T-helper 1 cell treated with Interleukin-12 subunit alpha and Interleukin-12 subunit beta and Interleukin-4 antibody, amounts not matched to agents 30 ng/mL and 1 ng/mL, for 36 hours (primary cell): Measurements from ENCODE around the gene GTPBP2. TPM values are rescaled to one million over a fixed set of nuclear protein-coding genes. Genes with fewer than 3 reads are reported as not detected.
"Not testable (repeated sequence)": the region's sequence is repeated elsewhere in the genome, so short reads cannot be mapped to it uniquely, and the experiment has no call there.

ENCODE experiments used
- intact Hi-C: fragments of 100-400 bp; cut with micrococcal nuclease; formaldehyde crosslinking; loops from one replicate; pipeline ENCODE4 v1.15.1; 2024
- total RNA-seq: library from RNA; stranded (reverse); gene quantifications from 2 replicates; pipeline ENCODE4 v1.2.3, GENCODE V29; 2022

GTPBP2 gene
- total RNA-seq, 1 donor from 2014 or later: 104 TPM

DNA sequence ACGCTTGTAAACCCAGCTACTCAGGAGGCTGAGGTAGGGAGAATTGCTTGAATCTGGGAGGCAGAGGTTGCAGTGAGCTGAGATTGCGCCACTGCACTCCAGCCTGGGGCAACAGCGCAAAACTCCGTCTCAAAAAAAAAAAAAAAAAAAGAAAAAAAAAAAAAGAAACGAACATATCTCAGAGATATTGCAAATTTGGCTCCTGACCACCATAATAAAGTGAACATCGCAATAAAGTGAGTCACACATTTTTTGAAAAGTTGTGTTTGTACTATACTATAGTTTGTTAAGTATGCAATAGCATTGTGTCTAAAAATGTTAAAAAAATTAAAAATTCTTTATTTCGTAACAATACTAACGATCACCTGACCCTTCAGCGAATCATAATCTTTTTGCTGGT, 29.1 kb upstream of the GTPBP2 start:
- intact Hi-C loops: no loop called here

GRCh38 chr6:43657221-43657802, 28.2 kb upstream of the GTPBP2 start:
- intact Hi-C loops: no loop called here

GRCh38 chr6:43652822-43653221, 23.8 kb upstream of the GTPBP2 start:
- intact Hi-C loops: not testable (repeated sequence)

- intact Hi-C loops: no loop called here
Measured at GRCh38 chr6:43648248-43648647, 19.2 kb upstream of the GTPBP2 start.

- intact Hi-C loops: no loop called here
Measured at GRCh38 chr6:43647613-43648012, 18.5 kb upstream of the GTPBP2 start.

DNA sequence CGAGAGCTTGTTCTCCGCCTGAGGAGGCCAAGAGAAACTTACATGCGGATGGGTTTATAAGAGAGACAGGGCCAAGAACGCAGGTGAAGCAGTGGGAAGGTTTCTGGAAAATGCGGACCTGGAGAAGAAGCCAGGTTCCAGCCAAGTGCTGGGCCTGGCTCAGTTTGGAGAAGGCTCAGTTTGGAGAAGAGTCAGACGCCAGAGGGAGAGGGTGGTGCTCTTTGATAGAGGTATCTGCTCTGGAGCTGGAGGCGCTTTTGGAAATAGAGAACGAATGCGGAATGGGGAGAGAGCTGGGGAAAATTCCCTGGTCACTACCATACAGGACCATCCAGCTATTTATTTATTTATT, 16.5 kb upstream of the GTPBP2 start:
- intact Hi-C loops: loop anchor here (1.0 to 2.0 kb wide), 3 partner anchors 10 to 21 kb away; partner anchors contain the start of genes GTPBP2 and MAD2L1BP

DNA sequence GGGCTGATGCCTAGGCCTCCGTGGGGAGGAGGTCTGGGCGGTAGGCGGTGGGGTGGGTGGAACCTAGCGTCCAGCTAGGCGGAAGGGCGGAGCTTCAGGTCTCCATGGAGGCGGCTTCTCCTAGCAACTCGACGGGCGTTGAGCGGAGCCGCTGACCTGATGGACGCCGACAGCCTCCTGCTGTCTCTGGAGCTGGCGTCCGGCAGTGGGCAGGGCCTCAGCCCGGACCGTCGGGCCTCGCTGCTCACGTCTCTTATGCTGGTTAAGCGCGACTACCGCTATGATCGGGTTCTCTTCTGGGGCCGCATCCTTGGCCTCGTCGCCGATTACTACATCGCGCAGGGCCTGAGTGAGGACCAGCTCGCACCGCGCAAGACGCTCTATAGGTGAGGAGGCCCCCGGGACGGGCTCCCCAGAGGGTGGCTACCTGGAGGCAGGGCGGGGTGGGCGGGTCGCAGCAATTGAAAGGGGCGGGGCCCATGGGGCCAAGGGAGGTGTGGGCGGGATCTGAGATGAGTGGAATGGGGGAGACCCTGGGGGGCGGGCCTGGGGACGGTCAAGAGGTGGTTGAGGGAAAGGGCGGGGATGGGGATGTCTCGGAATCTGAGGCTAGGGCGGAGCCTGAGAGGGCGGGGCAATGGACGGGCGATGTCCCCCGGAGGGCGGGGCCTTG, 16.0 kb upstream of the GTPBP2 start, which contains the start of gene RSPH9:
TSS of gene RSPH9 (plus strand) at position 97 of the 673 bp plus-strand sequence. CDS start at position 160, 63 bp downstream.
- intact Hi-C loops: loop anchor here (1.0 to 2.0 kb wide), 3 partner anchors 10 to 22 kb away; partner anchors contain the start of genes GTPBP2 and MAD2L1BP

GRCh38 chr6:43639984-43640800, 11.1 kb upstream of the GTPBP2 start:
- intact Hi-C loops: loop anchor here (5.0 kb wide), 1 partner anchor 258 kb away; no protein-coding TSS in a partner anchor

DNA sequence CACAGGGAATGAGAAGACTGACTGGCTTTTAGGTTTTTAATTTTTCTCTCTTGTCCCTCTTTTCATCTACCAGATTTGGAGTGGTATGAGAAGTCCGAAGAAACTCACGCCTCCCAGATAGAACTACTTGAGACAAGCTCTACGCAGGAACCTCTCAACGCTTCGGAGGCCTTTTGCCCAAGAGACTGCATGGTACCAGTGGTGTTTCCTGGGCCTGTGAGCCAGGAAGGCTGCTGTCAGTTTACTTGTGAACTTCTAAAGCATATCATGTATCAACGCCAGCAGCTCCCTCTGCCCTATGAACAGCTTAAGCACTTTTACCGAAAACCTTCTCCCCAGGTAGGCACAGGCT, 7.2 kb upstream of the GTPBP2 start:
- intact Hi-C loops: loop anchor here (1.0 to 5.0 kb wide), 2 partner anchors 8 to 254 kb away; no protein-coding TSS in a partner anchor

- intact Hi-C loops: loop anchor here (1.0 to 5.0 kb wide), 6 partner anchors 7 to 461 kb away; partner anchors contain the start of genes RSPH9 and TJAP1
Measured at GRCh38 chr6:43635387-43636307, 6.6 kb upstream of the GTPBP2 start, which contains the start of gene MAD2L1BP. TSS of gene MAD2L1BP (plus strand) at chr6:43635840. CDS start at chr6:43635876, 36 bp downstream.

- intact Hi-C loops: loop anchor here (1.0 to 5.0 kb wide), 5 partner anchors 10 to 460 kb away; partner anchors contain the start of genes RSPH9 and TJAP1
Measured at GRCh38 chr6:43634702-43635303, 5.7 kb upstream of the GTPBP2 start.

GRCh38 chr6:43633002-43633401, 3.9 kb upstream of the GTPBP2 start:
- intact Hi-C loops: not testable (repeated sequence)

DNA sequence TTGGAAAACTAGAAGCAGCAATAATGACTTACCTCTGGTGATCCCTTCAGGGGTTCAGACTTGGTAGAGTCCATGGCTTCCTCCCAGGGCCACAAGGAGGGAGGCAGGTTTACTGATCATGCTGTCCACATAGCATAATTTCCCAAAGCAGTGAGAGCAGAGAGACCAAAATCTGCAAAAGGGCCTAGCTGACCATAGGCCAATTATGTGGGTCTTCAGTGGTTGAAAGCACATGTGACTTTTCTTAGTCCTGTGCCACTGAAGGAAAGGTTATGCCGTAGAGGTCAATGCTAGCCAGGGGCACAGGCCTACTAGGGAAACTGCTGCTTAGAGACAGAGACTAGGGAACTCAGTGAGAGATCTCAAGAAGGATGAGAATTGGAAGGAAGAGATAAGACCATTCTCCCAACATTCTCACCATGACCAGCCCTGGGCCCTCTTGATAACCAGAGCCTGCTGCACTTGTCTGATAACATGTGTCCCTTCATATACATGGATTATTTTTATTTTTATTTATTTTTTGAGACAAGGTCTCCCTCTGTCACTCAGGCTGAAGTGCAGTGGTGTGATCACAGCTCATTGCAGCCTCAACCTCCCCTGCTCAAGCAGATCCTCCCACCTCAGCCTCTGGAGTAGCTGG, 2.0 kb upstream of the GTPBP2 start:
- intact Hi-C loops: loop anchor here (1.0 kb wide), 2 partner anchors 56 to 496 kb away; partner anchors contain the start of genes MRPL14, MRPS18A and TMEM63B

DNA sequence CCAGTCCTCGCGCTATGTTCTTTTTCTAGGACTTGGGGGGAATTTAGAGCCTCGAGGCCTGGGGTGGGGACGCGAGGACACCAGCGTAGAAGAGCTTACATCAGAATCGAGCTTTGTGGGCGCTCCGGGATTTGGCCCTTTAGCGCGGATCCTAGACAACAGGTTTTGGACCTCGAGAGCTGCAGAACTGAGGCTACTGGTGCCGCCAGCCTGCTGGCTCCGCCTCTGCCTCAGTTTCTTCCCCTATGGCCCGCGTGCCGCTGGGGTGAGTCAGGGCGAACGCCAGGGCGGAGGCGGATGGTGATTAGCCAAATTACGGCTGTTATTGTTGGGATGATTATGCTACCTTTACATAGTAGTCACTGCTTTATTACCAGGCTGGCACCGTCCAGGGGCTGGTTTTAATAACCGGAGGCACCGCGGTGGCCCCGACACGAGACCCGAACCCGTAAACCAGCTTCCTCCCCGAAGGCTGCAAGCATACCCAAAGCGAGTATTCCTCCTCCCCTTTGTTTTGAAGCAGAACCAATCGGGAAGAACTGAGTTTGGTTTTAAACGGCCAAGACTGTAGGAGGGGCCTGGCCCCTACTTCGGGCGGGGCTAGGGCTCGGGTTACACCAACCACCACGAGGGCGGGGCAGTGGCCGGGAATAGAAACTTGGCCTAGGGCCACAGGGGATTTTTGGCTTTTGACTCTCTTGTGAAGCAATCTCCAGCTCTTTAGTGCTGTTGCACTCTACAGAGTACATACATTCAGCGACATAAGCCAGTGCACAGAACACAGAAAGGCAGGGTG, 639 bp upstream of the GTPBP2 start:
- intact Hi-C loops: loop anchor here (1.0 to 5.0 kb wide), 22 partner anchors 16 to 1577 kb away; partner anchors contain the start of genes AARS2, ABCC10, CDC5L and CNPY3

DNA sequence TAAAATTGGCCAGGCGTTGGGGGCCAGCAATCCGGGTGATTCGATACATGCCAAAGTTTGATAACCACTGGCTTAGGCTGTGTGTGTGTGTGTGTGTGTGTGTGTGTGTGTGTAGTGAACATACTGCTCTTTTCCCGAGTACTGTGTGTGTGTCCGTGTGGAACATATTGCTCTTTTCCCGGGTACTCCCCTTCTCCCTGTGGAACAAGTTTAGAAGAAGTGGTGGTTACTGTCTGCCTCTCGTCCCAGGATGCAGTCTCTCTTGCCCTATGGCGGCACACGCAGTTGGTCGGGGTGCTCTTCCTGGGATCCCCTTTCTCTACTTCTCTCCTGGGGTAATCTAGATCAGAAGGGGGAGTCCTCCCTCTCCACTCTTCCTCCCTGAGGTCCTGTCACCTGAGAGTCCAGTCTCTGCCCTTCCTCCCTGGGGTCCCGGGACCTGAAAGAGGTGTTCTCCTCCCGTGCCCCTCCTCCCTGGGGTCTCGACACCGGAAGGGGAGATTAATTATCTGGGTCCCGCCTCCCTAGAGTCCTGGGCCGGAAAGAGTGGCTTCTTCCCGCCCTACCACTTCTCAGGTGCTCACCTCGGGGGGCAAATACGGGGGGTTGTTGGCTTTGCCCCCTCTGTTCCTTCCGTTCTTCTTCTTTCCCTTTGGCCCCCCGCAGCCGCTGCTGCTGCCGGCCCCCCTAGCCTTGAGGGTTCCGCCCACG, 516 bp downstream of the GTPBP2 start:
- intact Hi-C loops: loop anchor here (1.0 to 5.0 kb wide), 21 partner anchors 8 to 1576 kb away; partner anchors contain the start of genes AARS2, ABCC10, CDC5L and CNPY3

GRCh38 chr6:43627008-43627825, 1.8 kb downstream of the GTPBP2 start:
- intact Hi-C loops: loop anchor here (5.0 kb wide), 3 partner anchors 595 to 1575 kb away; partner anchors contain the start of genes SLC29A1, TAF8 and TRERF1
